ENCODE measurements around the gene C3orf62.
"Not testable (repeated sequence)": the region's sequence is repeated elsewhere in the genome, so short reads cannot be mapped to it uniquely, and the experiment has no call there.

Gene C3orf62

GRCh38 chr3:49269443-49270155 is 7.4 kb downstream of the C3orf62 start:
- no peak for DNase-seq (ENCODE audit: low spot score)

DNA sequence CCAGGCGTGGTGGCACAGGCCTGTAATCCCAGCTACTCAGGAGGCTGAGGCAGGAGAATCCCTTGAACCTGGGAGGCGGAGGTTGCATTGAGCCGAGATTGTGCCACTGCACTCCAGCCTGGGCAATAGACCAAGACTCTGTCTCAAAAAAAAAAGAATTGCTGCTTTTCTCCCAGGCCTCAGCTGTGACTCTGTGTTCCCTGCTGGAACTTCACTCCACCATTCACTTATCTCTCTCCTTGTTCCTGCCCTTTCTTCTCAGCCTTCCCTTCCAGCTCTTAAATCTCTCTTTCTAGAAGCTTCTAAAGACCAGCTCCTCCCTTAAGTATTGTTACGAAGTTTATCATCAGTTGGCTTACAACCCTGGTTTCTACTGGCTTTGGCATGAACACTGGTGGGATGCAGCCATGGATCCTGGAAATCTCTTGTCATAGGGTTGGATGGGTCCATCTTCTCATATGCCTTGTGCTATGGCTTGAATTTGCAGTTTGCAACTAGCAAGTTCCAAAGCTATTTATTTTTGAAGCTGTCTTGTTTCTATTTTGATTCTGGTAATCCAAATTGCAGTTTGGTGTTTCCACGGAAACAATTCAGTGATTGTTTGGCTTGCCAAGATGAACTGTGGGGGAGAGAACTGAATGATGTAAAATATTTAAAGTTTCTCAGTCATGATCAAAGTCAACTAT is 10.5 kb downstream of the C3orf62 start:
- no peak for DNase-seq (ENCODE audit: low spot score)

DNA sequence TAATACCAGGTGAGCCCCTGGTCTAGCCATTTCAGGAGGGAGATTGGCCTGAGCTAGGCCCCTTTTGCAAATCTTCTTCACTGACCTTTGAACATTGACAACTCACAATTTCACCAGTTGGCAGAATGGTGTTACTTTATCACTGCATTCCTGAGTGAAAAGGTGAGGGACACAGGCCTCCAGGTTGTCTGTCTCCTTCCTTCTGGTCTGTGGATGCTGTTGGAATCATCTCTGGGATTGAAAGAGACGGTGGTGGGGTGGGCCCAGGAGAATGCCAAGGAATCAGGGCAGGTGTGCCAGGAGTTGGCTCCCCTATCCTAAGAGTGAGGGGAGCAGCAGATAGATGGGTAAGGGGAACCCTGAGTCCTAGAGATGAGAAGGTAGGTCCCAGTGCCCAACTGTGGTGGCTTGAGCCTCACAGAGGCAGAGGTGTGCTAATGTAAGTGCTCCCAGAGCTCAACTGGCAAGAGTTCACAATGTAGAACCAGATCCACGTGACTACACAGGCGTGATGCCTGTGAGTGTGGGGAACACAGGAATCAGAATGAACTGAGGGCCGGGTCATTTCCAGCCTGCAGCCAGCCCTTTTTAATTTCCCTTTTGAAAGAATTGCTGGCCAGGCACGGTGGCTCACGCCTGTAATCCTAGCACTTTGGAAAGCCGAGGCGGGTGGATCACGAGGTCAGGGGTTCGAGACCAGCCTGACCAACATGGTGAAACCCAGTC is 11.2 kb downstream of the C3orf62 start:
- DNase-seq (ENCODE audit: low spot score): no peak

DNA sequence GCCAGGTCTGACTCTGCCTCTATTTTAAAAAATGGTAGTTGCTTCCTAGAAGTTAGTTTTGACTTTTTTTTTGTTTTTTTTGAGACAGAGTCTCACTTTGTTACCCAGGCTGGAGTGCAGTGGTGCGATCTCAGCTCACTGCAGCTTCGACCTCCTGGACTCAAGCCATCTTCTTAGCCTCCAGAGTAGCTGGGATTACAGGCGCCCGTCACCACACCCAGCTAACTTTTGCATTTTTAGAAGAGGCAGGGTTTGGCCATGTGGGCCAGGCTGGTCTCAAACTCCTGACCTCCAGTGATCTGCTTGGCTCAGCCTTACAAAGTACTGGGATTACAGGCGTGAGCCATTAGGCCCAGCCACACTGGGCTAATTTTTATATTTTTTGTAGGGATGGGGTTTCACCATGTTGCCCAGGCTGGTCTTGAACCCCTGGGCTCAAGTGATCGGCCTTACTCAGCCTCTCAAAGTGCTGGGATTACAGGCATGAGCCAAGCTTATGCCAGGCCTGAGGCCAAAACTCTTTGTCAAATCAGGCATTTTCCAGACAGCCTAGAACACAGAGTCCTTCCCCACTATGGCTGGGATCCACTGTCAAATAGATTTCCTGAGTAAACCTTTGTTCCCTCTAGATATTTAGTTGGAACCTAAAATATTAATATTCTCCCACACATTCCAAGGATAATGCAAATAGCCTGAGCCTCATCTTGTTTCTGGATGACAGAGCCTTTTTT is 13.7 kb downstream of the C3orf62 start:
- DNase-seq (ENCODE audit: low spot score): no peak

GRCh38 chr3:49260806-49261324 is 16.2 kb downstream of the C3orf62 start:
- no peak for DNase-seq (ENCODE audit: low spot score)

DNA sequence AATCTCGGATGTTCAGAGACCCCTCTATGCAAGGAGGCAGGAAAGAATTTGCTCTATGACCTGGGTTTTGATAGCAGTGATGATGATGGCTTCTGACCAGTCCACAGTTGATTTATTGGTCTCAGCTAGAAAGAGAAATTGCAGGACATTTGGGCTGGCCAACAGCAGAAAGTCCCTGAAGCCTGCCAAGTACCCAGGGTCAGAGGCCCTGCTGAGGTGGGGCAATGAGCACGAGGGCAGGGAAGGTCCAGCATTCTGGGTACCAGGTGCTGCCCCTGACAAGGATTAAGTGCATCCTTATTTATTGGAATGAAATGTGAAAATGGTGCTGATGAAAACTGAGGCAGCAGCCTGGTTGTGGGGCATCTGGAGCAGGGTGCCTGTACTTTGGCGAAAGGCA is 19.8 kb downstream of the C3orf62 start:
- DNase-seq (ENCODE audit: low spot score): no peak

DNA sequence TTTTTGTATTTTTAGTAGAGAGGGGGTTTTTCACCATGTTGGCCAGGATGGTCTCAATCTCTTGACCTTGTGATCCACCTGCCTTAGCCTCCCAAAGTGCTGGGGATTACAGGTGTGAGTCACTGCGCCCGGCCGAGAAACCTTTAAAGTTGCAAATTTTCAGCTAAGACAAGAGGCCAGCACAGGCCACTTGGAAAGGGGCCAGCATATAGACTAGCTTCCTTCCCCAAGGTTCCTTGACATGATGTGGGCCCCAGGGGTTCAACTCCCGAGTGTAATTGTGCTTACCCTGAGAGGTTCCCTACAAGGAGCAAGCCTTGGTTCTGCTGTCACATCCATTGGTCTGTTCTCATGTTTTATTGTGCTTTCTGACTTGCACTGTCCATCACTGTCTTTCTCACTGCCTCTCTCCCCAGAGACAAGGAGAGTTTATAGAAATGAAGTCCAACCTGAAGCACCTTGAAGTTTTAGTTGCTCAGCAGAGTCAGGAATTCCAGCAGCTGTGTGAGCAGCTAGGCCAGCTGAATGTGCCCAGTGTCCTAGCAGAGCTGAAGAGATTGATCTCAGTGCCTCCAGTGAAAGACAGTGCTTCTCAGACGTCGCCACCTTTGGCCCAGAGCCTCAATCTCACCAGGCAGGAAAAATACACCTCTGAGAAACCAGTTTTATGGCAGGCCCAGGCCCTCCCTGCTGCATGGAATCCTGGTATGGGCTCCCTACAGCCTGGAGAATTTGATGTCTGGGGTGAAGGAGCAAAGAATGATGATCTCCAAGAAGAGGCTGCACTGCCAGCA is 21.1 kb downstream of the C3orf62 start:
- no peak for DNase-seq (ENCODE audit: low spot score)

GRCh38 chr3:49255112-49255511 is 21.9 kb downstream of the C3orf62 start:
- no peak for DNase-seq (ENCODE audit: low spot score)

DNA sequence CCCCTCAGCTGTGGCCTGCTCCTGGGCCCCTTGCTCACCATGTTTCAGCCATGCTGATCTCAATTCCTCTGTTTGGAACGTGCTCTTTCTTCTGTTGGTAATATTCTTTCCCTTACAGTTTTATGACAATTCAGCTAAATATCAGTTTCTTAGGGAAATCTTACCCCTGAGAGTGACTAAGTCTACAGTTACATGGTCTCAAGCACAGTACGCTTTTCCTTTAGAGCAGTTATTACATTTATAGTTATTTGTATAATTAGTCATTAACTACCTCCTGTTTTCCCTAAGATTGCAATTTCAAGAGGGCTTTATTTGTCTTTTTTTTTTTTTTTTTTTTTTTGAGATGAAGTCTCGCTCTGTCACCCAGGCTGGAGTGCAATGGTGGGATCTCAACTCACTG is 23.5 kb downstream of the C3orf62 start:
- no peak for DNase-seq (ENCODE audit: low spot score)

- no peak for DNase-seq (ENCODE audit: low spot score)
Observed at GRCh38 chr3:49248840-49249227, 28.2 kb downstream of the C3orf62 start.

DNA sequence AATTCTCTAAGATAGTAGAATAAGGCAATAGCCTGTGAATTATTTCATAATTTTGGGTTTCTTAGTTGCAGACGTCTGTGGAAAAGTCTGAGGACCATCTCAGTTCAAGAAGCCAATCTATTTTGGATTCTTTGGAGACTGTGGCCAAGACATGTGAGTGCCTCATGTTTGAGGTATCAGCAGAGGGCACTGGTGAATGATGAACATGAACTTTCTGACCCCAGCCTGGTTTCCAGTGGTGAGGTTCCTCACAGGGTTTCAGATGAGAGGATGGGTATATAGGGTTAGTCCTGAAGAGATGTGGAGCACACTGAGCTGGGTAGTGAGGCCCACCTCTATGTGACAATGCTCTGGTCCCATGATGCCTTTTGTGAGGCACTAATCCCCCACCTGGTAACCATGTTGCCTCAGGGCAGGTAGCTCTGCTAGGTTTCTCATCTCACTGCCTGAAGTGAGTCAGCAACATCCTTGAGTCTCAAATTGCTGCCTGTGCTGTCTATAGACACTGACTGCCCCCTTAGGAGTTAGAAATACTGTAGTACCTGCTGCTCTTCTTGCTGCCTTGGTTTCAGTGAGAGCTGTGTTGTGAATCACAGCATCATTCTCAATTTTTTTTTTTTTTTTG is 32.3 kb downstream of the C3orf62 start:
- no peak for DNase-seq (ENCODE audit: low spot score)

- not testable (repeated sequence) for DNase-seq (ENCODE audit: low spot score)
Observed at GRCh38 chr3:49240091-49240490, 36.9 kb downstream of the C3orf62 start.

GRCh38 chr3:49238274-49239127 is 38.5 kb downstream of the C3orf62 start:
- DNase-seq (ENCODE audit: low spot score): no peak

GRCh38 chr3:49237344-49237743 is 39.7 kb downstream of the C3orf62 start:
- no peak for DNase-seq (ENCODE audit: low spot score)

- DNase-seq (ENCODE audit: low spot score): no peak
Observed at GRCh38 chr3:49236226-49236625, 40.8 kb downstream of the C3orf62 start.

- DNase-seq (ENCODE audit: low spot score): not testable (repeated sequence)
Observed at GRCh38 chr3:49228817-49229216, 48.2 kb downstream of the C3orf62 start.

GRCh38 chr3:49222002-49222401 is 55.0 kb downstream of the C3orf62 start:
- no peak for DNase-seq (ENCODE audit: low spot score)

- not testable (repeated sequence) for DNase-seq (ENCODE audit: low spot score)
Observed at GRCh38 chr3:49220985-49221563, 56.0 kb downstream of the C3orf62 start.

GRCh38 chr3:49219132-49219531 is 57.9 kb downstream of the C3orf62 start:
- no peak for DNase-seq (ENCODE audit: low spot score)

All from D341Med (cell line).